HepG2 (cell line): ENCODE data around the gene JPH4. TPM values are rescaled to one million over a fixed set of nuclear protein-coding genes. Genes with fewer than 3 reads are reported as not detected.

Experiments used
- E2F5 ChIP-seq: sonication (generic); formaldehyde crosslinking; conservative IDR thresholded peaks from 2 replicates; pipeline ENCODE4 v1.4.0; 2020; ENCODE audit warnings: missing genetic modification reagents
- ELF1 ChIP-seq: sonication (generic); formaldehyde crosslinking; IDR thresholded peaks from 2 replicates; pipeline ENCODE4 v1.4.0; 2020; ENCODE audit warnings: missing genetic modification reagents
- GATA4 ChIP-seq: sonication (generic); IDR thresholded peaks from 2 replicates; pipeline ENCODE4 v1.6.1; 2016; ENCODE audit warnings: antibody characterized with exemption, low read depth, borderline replicate concordance
- GTF2F1 ChIP-seq: fragments of 150-350 bp; IDR thresholded peaks from 2 replicates; pipeline ENCODE4 v1.6.1; 2014; ENCODE audit warnings: low read length
- KAT8 ChIP-seq: IDR thresholded peaks from 2 replicates; pipeline ENCODE4 v1.6.1; 2016; ENCODE audit warnings: missing genetic modification reagents, missing compliant biosample characterization
- MEIS1 ChIP-seq: sonication (generic); formaldehyde crosslinking; IDR thresholded peaks from 2 replicates; pipeline ENCODE4 v1.9.0; 2021; ENCODE audit warnings: mild to moderate bottlenecking, missing genetic modification reagents, moderate library complexity, borderline replicate concordance
- NBN ChIP-seq: fragments of 450-650 bp; conservative IDR thresholded peaks from 2 replicates; pipeline ENCODE4 v1.6.1; 2017
- NR3C1 ChIP-seq: sonication (generic); formaldehyde crosslinking; IDR thresholded peaks from 2 replicates; pipeline ENCODE4 v1.4.0; 2020; ENCODE audit warnings: missing genetic modification reagents
- PCBP2 ChIP-seq: fragments of 200-400 bp; formaldehyde crosslinking; optimal IDR thresholded peaks from 2 replicates; pipeline ENCODE3; 2018; ENCODE audit warnings: low read length, low read depth; ENCODE audit not compliant: poor library complexity, severe bottlenecking
- PHF21A ChIP-seq: sonication (generic); formaldehyde crosslinking; IDR thresholded peaks from 2 replicates; pipeline ENCODE4 v1.5.0; 2020; ENCODE audit warnings: mild to moderate bottlenecking, missing genetic modification reagents
- PHF5A ChIP-seq: IDR thresholded peaks from one replicate; pipeline ENCODE4 v1.6.1; 2018; ENCODE audit warnings: low read depth, missing genetic modification reagents; ENCODE audit not compliant: unreplicated experiment
- SALL2 ChIP-seq: sonication (generic); formaldehyde crosslinking; IDR thresholded peaks from 2 replicates; pipeline ENCODE4 v1.8.1; 2023; ENCODE audit warnings: mild to moderate bottlenecking, missing genetic modification reagents, inconsistent platforms
- SRY ChIP-seq: sonication (generic); formaldehyde crosslinking; IDR thresholded peaks from 2 replicates; pipeline ENCODE4 v1.8.0; 2022; ENCODE audit warnings: mild to moderate bottlenecking, missing genetic modification reagents
- TERF1 ChIP-seq: sonication (generic); formaldehyde crosslinking; IDR thresholded peaks from 2 replicates; pipeline ENCODE4 v1.8.0; 2022; ENCODE audit warnings: mild to moderate bottlenecking, missing genetic modification reagents, moderate library complexity
- TOE1 ChIP-seq: sonication (generic); formaldehyde crosslinking; IDR thresholded peaks from 2 replicates; pipeline ENCODE4 v1.4.0; 2020; ENCODE audit warnings: mild to moderate bottlenecking, missing genetic modification reagents
- U2AF2 ChIP-seq: fragments of 200-400 bp; formaldehyde crosslinking; IDR thresholded peaks from 2 replicates; pipeline ENCODE4 v1.6.1; 2017; ENCODE audit warnings: low read depth, mild to moderate bottlenecking, low read length
- ZBTB7B ChIP-seq: sonication (generic); formaldehyde crosslinking; IDR thresholded peaks from 2 replicates; pipeline ENCODE4 v1.4.0; 2020; ENCODE audit warnings: missing genetic modification reagents
- ZNF20 ChIP-seq: sonication (generic); formaldehyde crosslinking; IDR thresholded peaks from 2 replicates; pipeline ENCODE4 v1.4.0; 2020; ENCODE audit warnings: mild to moderate bottlenecking, moderate library complexity, missing genetic modification reagents
- ZNF234 ChIP-seq: sonication (generic); formaldehyde crosslinking; conservative IDR thresholded peaks from 2 replicates; pipeline ENCODE4 v1.5.1; 2020; ENCODE audit warnings: mild to moderate bottlenecking, missing genetic modification reagents
- ZNF264 ChIP-seq: sonication (generic); formaldehyde crosslinking; IDR thresholded peaks from 2 replicates; pipeline ENCODE4 v1.4.0; 2020; ENCODE audit warnings: missing genetic modification reagents
- ZNF34 ChIP-seq: sonication (generic); formaldehyde crosslinking; IDR thresholded peaks from 2 replicates; pipeline ENCODE4 v1.4.0; 2020; ENCODE audit warnings: mild to moderate bottlenecking, missing genetic modification reagents, borderline replicate concordance
- ZNF350 ChIP-seq: sonication (generic); formaldehyde crosslinking; IDR thresholded peaks from 2 replicates; pipeline ENCODE4 v1.4.0; 2020; ENCODE audit warnings: mild to moderate bottlenecking, low read depth, missing genetic modification reagents, borderline replicate concordance
- ZNF354B ChIP-seq: sonication (generic); formaldehyde crosslinking; IDR thresholded peaks from 2 replicates; pipeline ENCODE4 v1.8.0; 2022; ENCODE audit warnings: mild to moderate bottlenecking, missing genetic modification reagents
- ZNF557 ChIP-seq: sonication (generic); formaldehyde crosslinking; IDR thresholded peaks from 2 replicates; pipeline ENCODE4 v1.4.0; 2020; ENCODE audit warnings: missing genetic modification reagents
- ZNF619 ChIP-seq: sonication (generic); formaldehyde crosslinking; IDR thresholded peaks from 2 replicates; pipeline ENCODE4 v1.4.0; 2020; ENCODE audit warnings: mild to moderate bottlenecking, missing genetic modification reagents
- ZNF710 ChIP-seq: sonication (generic); formaldehyde crosslinking; IDR thresholded peaks from 2 replicates; pipeline ENCODE4 v1.5.0; 2020; ENCODE audit warnings: mild to moderate bottlenecking, missing genetic modification reagents, borderline replicate concordance
- ZNF713 ChIP-seq: sonication (generic); formaldehyde crosslinking; IDR thresholded peaks from 2 replicates; pipeline ENCODE4 v1.4.0; 2020; ENCODE audit warnings: mild to moderate bottlenecking, missing genetic modification reagents
- ZNF747 ChIP-seq: sonication (generic); formaldehyde crosslinking; IDR thresholded peaks from 2 replicates; pipeline ENCODE4 v1.8.1; 2023; ENCODE audit warnings: missing genetic modification reagents, mild to moderate bottlenecking, borderline replicate concordance
- polyA plus RNA-seq, 8 experiments: library from polyadenylated mRNA; depleted of rRNA in 3 of 8; stranded (reverse) in 7 of 8; unstranded in 1 of 8; fragments of >200 nt; fragmentation: Illumina TruSeq in 4 of 8; extraction: Trizol in 4 of 8; gene quantifications; 2 replicates each; pipeline versions ENCODE4 v1.2.1 to v1.2.3, GENCODE V29; 2011 to 2016; ENCODE audit warnings: low read depth in 4 of 8, missing spikeins in 1 of 8, mixed read lengths in 1 of 8; ENCODE audit not compliant: insufficient read depth in 1 of 8
- total RNA-seq, 5 experiments: library from RNA; depleted of rRNA; stranded (reverse); fragments of >200 nt; fragmentation: Illumina TruSeq; extraction: Trizol; gene quantifications; 2 replicates each; pipeline ENCODE4 v1.2.3, GENCODE V29; 2016; ENCODE audit warnings: low read depth in 1 of 5

Gene JPH4
- total and polyA plus RNA-seq, 2 of the 13 experiments (the other 11 are each of a cell fraction or from before 2014, with no cell fraction given), result 0.08 to 0.22 TPM

GRCh38 chr14:23555882-23556699 is 22.5 kb downstream of the JPH4 start, which contains the start of gene THTPA (continued):
- TF ChIP-seq ZNF350 (CRISPR knock-in tag) (peak; percentile 100), ZNF34 (CRISPR knock-in tag) (peak; percentile 99), GTF2F1 (peak; percentile 70; the same call in 1 of the 2 replicates), ZNF354B (CRISPR knock-in tag) (peak; percentile 89; the same call in 1 of the 2 replicates), PHF21A (CRISPR knock-in tag) (peak; percentile 98), ZNF713 (peak; percentile 100), MEIS1 (CRISPR knock-in tag) (peak; percentile 99), GATA4 (peak; percentile 72), TOE1 (CRISPR knock-in tag) (peak; percentile 98), U2AF2 (peak; percentile 100), SALL2 (CRISPR knock-in tag) (peak; percentile 99), PCBP2 (peak; percentile 29), ZNF264 (CRISPR knock-in tag) (peak; percentile 75), ZNF619 (peak; percentile 100), ZNF557 (CRISPR knock-in tag) (peak; percentile 93), ZNF20 (CRISPR knock-in tag) (peak; percentile 51; the same call in 1 of the 2 replicates), ELF1 (CRISPR knock-in tag) (peak; percentile 99), SRY (CRISPR knock-in tag) (peak; percentile 99), E2F5 (CRISPR knock-in tag) (peak; percentile 84; the same call in 1 of the 2 replicates), ZNF234 (CRISPR knock-in tag) (no peak), ZNF710 (CRISPR knock-in tag) (peak; percentile 94), NR3C1 (peak; percentile 92), ZNF747 (CRISPR knock-in tag) (peak; percentile 99), ZBTB7B (peak; percentile 98), TERF1 (CRISPR knock-in tag) (no peak), PHF5A (CRISPR knock-in tag) (peak; percentile 95), KAT8 (CRISPR knock-in tag) (peak; percentile 99), NBN (no peak)
